ENCODE results near the gene TTC34.

TTC34 gene

GRCh38 chr1:2801535-2802291 is at the start of gene TTC34:
TSS of gene TTC34 (minus strand) at chr1:2801693. CDS start at chr1:2800827, 866 bp downstream.
- peak; percentile 60 for TF ChIP-seq CTCF (conservative IDR thresholded peaks at IDR 0.05; ENCODE audit: low read depth, low read length)
- DNase-seq (ENCODE audit: low read depth), result no peak

GRCh38 chr1:2850502-2850901 is 49.0 kb upstream of the TTC34 start:
- no peak for DNase-seq (ENCODE audit: low read depth)
- H3K4me3 ChIP-seq (ENCODE audit: low read length), result no peak overlapping the region
- TF ChIP-seq CTCF (conservative IDR thresholded peaks at IDR 0.05; ENCODE audit: low read depth, low read length), result no peak

More at GRCh38 chr1:2801535-2802291, at the start of gene TTC34:
- H3K4me3 ChIP-seq (ENCODE audit: low read length), result no peak within 1 kb of the TSS

- H3K4me3 ChIP-seq (ENCODE audit: low read length), result no peak overlapping the region
- no peak for DNase-seq (ENCODE audit: low read depth)
- no peak for TF ChIP-seq CTCF (conservative IDR thresholded peaks at IDR 0.05; ENCODE audit: low read depth, low read length)
Observed at GRCh38 chr1:2848006-2848670, 46.6 kb upstream of the TTC34 start.

- DNase-seq (ENCODE audit: low read depth), result no peak
- no peak for TF ChIP-seq CTCF (conservative IDR thresholded peaks at IDR 0.05; ENCODE audit: low read depth, low read length)
Observed at GRCh38 chr1:2847086-2847985, 45.8 kb upstream of the TTC34 start.

GRCh38 chr1:2845869-2846268 is 44.4 kb upstream of the TTC34 start:
- no peak overlapping the region for H3K4me3 ChIP-seq (ENCODE audit: low read length)
- DNase-seq (ENCODE audit: low read depth), result no peak
- no peak for TF ChIP-seq CTCF (conservative IDR thresholded peaks at IDR 0.05; ENCODE audit: low read depth, low read length)

More at GRCh38 chr1:2847086-2847985, 45.8 kb upstream of the TTC34 start:
- no peak overlapping the region for H3K4me3 ChIP-seq (ENCODE audit: low read length)

GRCh38 chr1:2840036-2840809 is 38.7 kb upstream of the TTC34 start:
- DNase-seq (ENCODE audit: low read depth), result no peak
- H3K4me3 ChIP-seq (ENCODE audit: low read length), result no peak overlapping the region
- TF ChIP-seq CTCF (conservative IDR thresholded peaks at IDR 0.05; ENCODE audit: low read depth, low read length), result no peak

Measured in retinal pigment epithelial cell (primary cell).